K562 (cell line): Measurements from ENCODE around the gene PLD3. TPM values are rescaled to one million over a fixed set of nuclear protein-coding genes. Genes with fewer than 3 reads are reported as not detected.

ENCODE experiments used
- BRF2 ChIP-seq: IDR thresholded peaks from 3 replicates; pipeline ENCODE4 v1.6.1; 2011; ENCODE audit warnings: borderline replicate concordance, mild to moderate bottlenecking; ENCODE audit not compliant: insufficient read length, insufficient read depth
- CREB1 ChIP-seq, 2 experiments: sonication (generic) in 1 of 2; formaldehyde crosslinking in 1 of 2; IDR thresholded peaks; 2 replicates each; pipeline versions ENCODE4 v1.6.1 to v1.8.0; 2012 to 2022; ENCODE audit warnings: inconsistent platforms in 1 of 2, mild to moderate bottlenecking in 1 of 2, missing genetic modification reagents in 1 of 2, moderate library complexity in 1 of 2
- DPF2 ChIP-seq: fragments of 450-650 bp; IDR thresholded peaks from 2 replicates; pipeline ENCODE4 v1.6.1; 2016
- EP400 ChIP-seq: fragments of 450-650 bp; IDR thresholded peaks from 2 replicates; pipeline ENCODE4 v1.6.1; 2017; ENCODE audit warnings: antibody characterized with exemption, mild to moderate bottlenecking, moderate library complexity
- ETV5 ChIP-seq: sonication (generic); formaldehyde crosslinking; IDR thresholded peaks from 2 replicates; pipeline ENCODE4 v1.4.0; 2020; ENCODE audit warnings: low read depth, mild to moderate bottlenecking, missing genetic modification reagents
- FOXM1 ChIP-seq, 2 experiments: fragments of 450-650 bp in 1 of 2; sonication (generic) in 1 of 2; formaldehyde crosslinking in 1 of 2; IDR thresholded peaks; 2 replicates each; pipeline versions ENCODE4 v1.6.1 to v1.9.0; 2017 to 2022; ENCODE audit warnings: low read depth in 2 of 2, mild to moderate bottlenecking in 2 of 2, missing genetic modification reagents in 1 of 2, moderate library complexity in 1 of 2
- FUS ChIP-seq: fragments of 200-400 bp; formaldehyde crosslinking; optimal IDR thresholded peaks from 2 replicates; pipeline ENCODE3; 2017; ENCODE audit warnings: low read depth, low read length
- HMG20B ChIP-seq: fragments of 250-450 bp; sonication (Bioruptor Pico); IDR thresholded peaks from 2 replicates; pipeline ENCODE4 v1.5.0; 2021; ENCODE audit warnings: mild to moderate bottlenecking
- KLF13 ChIP-seq: fragments of 450-650 bp; IDR thresholded peaks from 2 replicates; pipeline ENCODE4 v1.6.1; 2016; ENCODE audit warnings: missing genetic modification characterization, low read depth, mild to moderate bottlenecking, missing compliant biosample characterization, moderate library complexity, borderline replicate concordance
- MTA3 ChIP-seq: fragments of 450-650 bp; formaldehyde crosslinking; IDR thresholded peaks from 2 replicates; pipeline ENCODE4 v1.6.1; 2017; ENCODE audit warnings: mild to moderate bottlenecking, borderline replicate concordance
- NFATC3 ChIP-seq: fragments of 450-650 bp; IDR thresholded peaks from 2 replicates; pipeline ENCODE4 v1.6.1; 2017; ENCODE audit warnings: mild to moderate bottlenecking
- NRF1 ChIP-seq, 2 experiments: fragments of 450-650 bp; IDR thresholded peaks in 1 of 2; conservative IDR thresholded peaks in 1 of 2; 2 replicates each; pipeline ENCODE4 v1.6.1; 2014; ENCODE audit warnings: mild to moderate bottlenecking in 2 of 2
- POLR2B ChIP-seq: fragments of 450-650 bp; IDR thresholded peaks from 2 replicates; pipeline ENCODE4 v1.6.1; 2018; ENCODE audit warnings: low read depth; ENCODE audit not compliant: partially characterized antibody
- SIN3A ChIP-seq, 2 experiments: fragments of 150-350 bp in 1 of 2; IDR thresholded peaks; 2 replicates each; pipeline ENCODE4 v1.6.1; 2011 to 2016; ENCODE audit warnings: borderline replicate concordance in 2 of 2, low read depth in 2 of 2, low read length in 2 of 2, mild to moderate bottlenecking in 2 of 2, moderate library complexity in 2 of 2; ENCODE audit not compliant: control insufficient read depth in 1 of 2
- SMAD1 ChIP-seq: fragments of 150-350 bp; IDR thresholded peaks from 2 replicates; pipeline ENCODE4 v1.6.1; 2014; ENCODE audit warnings: low read length, low read depth; ENCODE audit not compliant: partially characterized antibody
- TFAP4 ChIP-seq: sonication (generic); formaldehyde crosslinking; IDR thresholded peaks from 2 replicates; pipeline ENCODE4 v1.8.0; 2022; ENCODE audit warnings: missing genetic modification reagents, mild to moderate bottlenecking, moderate library complexity, borderline replicate concordance
- ZBTB17 ChIP-seq: fragments of 450-650 bp; formaldehyde crosslinking; IDR thresholded peaks from 2 replicates; pipeline ENCODE4 v1.4.0; 2020; ENCODE audit warnings: mild to moderate bottlenecking
- ZNF589 ChIP-seq: fragments of 200-800 bp; sonication (Bioruptor generic); IDR thresholded peaks from 2 replicates; pipeline ENCODE4 v1.6.1; 2016; ENCODE audit warnings: low read depth, missing genetic modification characterization, missing compliant biosample characterization
- ZNF639 ChIP-seq, 2 experiments: fragments of 200-800 bp in 1 of 2; sonication (Bioruptor generic) in 1 of 2; sonication (generic) in 1 of 2; formaldehyde crosslinking in 1 of 2; IDR thresholded peaks in 1 of 2; conservative IDR thresholded peaks in 1 of 2; 2 replicates each; pipeline versions ENCODE4 v1.5.0 to v1.6.1; 2016 to 2020; ENCODE audit warnings: missing compliant biosample characterization in 1 of 2, missing genetic modification characterization in 1 of 2, missing genetic modification reagents in 1 of 2
- polyA plus RNA-seq, 8 experiments: library from polyadenylated mRNA; depleted of rRNA in 4 of 8; stranded (reverse) in 5 of 8; unstranded in 3 of 8; fragments of >200 nt; fragmentation: Nextera tagmentation in 2 of 8; fragmentation: Illumina TruSeq in 1 of 8; extraction: Ambion mirVana in 2 of 8; extraction: Trizol in 1 of 8; gene quantifications; 2 replicates each; pipeline versions ENCODE4 v1.2.1 to v1.2.3, GENCODE V29; 2011 to 2014; ENCODE audit warnings: inconsistent platforms in 1 of 8, missing spikeins in 1 of 8
- total RNA-seq, 7 experiments: library from RNA; depleted of rRNA in 6 of 7; stranded (reverse); fragments of >200 nt in 6 of 7; fragmentation: Illumina TruSeq in 2 of 7; extraction: Trizol in 2 of 7; gene quantifications; 2 replicates each; pipeline versions ENCODE4 v1.2.1 to v1.2.3, GENCODE V29; 2011 to 2021; ENCODE audit warnings: low replicate concordance in 1 of 7
- TF ChIP-seq, protein P1 (sequence below): sonication (generic); formaldehyde crosslinking; IDR thresholded peaks from 2 replicates; pipeline ENCODE4 v1.8.0; 2022; ENCODE audit warnings: mild to moderate bottlenecking, low read depth, missing genetic modification reagents

The PLD3 gene
- total and polyA plus RNA-seq, 9 of the 15 experiments (the other 6 are each of a cell fraction or from before 2014, with no cell fraction given), result 2.3 to 128 (median 72.7) TPM

DNA sequence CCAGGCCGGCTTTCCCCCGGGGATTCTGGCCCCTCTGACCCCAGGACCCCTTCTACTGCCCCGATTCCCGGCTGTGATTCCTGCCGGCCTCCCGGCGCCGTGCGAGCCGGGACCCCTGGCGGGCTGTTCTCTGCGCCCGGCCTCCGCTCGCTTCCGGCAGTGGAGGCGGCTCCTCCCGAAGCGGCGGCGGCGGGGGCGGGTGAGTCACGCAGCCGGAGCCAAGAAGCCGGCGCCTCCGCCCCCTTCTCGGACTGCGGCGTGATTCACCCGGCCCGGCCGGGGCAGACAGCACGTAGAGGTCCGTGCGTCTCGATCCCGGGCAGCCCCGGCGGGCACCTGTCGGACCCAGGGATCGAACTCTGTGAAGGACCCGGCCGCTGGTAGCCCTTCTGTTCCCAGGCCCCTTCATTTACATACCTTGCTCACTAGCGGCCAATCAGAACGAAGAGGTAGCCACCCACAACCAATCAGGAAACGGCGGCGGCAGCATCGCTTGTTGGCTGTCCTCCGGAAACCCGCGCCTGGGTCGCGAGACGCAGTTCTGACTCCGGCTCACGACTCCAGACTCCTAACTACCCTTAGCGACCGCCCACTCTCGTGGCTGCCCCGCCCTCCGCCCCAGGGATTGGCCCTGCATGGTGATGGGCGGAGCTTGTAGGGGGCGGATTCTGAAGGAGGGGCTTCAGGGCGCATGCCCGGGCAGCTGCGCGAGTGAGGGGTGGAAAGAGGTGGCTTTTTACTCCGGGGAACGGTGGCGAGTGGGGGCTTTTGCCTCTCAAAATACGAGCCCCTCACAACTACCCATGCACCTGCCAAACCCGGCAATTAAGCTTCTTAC is 77.2 kb downstream of the PLD3 start, which contains the start of gene SERTAD1 (continued):
- TF ChIP-seq, protein P1, sequence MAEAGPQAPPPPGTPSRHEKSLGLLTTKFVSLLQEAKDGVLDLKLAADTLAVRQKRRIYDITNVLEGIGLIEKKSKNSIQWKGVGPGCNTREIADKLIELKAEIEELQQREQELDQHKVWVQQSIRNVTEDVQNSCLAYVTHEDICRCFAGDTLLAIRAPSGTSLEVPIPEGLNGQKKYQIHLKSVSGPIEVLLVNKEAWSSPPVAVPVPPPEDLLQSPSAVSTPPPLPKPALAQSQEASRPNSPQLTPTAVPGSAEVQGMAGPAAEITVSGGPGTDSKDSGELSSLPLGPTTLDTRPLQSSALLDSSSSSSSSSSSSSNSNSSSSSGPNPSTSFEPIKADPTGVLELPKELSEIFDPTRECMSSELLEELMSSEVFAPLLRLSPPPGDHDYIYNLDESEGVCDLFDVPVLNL, result no peak
- TF ChIP-seq CREB1 (IDR thresholded peaks at IDR 0.05) (no peak), CREB1 (CRISPR knock-in tag; IDR thresholded peaks at IDR 0.05) (peak; percentile 36; the same call in 1 of the 2 replicates), HMG20B (peak; percentile 89), SIN3A (IDR thresholded peaks at IDR 0.05; ENCODE audit: borderline replicate concordance in 2 of 2, control insufficient read depth in 1 of 2, low read depth in 2 of 2, low read length in 2 of 2) (peak in 1 of 2 experiments; percentile 42; a peak in 2 of 4 replicates), POLR2B (peak; percentile 96), EP400 (peak; percentile 32; the same call in 1 of the 2 replicates), FOXM1 (IDR thresholded peaks at IDR 0.05; ENCODE audit: low read depth) (no peak), FOXM1 (CRISPR knock-in tag; IDR thresholded peaks at IDR 0.05; ENCODE audit: low read depth) (peak; percentile 54; the same call in 1 of the 2 replicates), ZNF589 (CRISPR knock-in tag) (0 out of 2 replicates have a peak, but pooled peaks have one; percentile 33), TFAP4 (CRISPR knock-in tag) (peak; percentile 67), DPF2 (0 out of 2 replicates have a peak, but pooled peaks have one; percentile 40), KLF13 (peak; percentile 90), BRF2 (no peak), ZNF639 (CRISPR knock-in tag; conservative IDR thresholded peaks at IDR 0.05 in 1 of 2, IDR thresholded peaks at IDR 0.05 in 1 of 2) (peak in 1 of 2 experiments; percentile 85; a peak in 2 of 4 replicates), ETV5 (CRISPR knock-in tag) (peak; percentile 92), FUS (peak; percentile 21), NRF1 (conservative IDR thresholded peaks at IDR 0.05 in 1 of 2, IDR thresholded peaks at IDR 0.05 in 1 of 2) (peak; percentile 99), NFATC3 (no peak), MTA3 (peak; percentile 71), ZBTB17 (CRISPR knock-in tag) (peak; percentile 80; the same call in 1 of the 2 replicates), SMAD1 (peak; percentile 78)
